Measurements from ENCODE around the gene LINGO1. TPM values are rescaled to one million over a fixed set of nuclear protein-coding genes. Genes with fewer than 3 reads are reported as not detected.

The LINGO1 gene
- total and polyA plus RNA-seq, 2 donors (not counting 1 experiment from before 2014, with no cell fraction given), result not detected

DNA sequence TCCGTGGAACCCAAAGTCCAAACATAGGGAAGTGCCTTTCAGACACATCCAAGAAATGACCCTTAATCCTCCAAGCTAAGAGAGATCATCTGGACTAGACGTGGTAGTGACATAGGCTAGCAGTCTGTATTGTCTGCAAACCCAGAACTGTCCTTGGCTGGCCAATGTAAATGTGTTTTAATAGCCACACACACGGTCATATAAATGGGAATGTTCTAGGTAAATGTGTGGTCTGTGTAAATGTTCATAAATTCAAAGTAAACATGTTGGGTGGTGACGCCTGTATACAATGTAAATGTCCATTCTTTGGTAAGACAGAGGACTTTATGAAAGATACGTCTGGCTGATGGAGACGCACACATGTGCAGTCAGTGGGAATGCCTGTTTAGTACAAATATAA lies 16.3 kb upstream of the LINGO1 start:
- Histone ChIP-seq H3K36me3 (replicated peaks in 1 of 2; ENCODE audit: control extremely low read depth in 1 of 2, control insufficient read depth in 1 of 2, extremely low read depth in 1 of 2, insufficient read depth in 2 of 2, low read length in 1 of 2) (no peaks in the 10 kb centered on the region), H2AFZ (ENCODE audit: insufficient read depth, low read depth, low read length, poor library complexity, severe bottlenecking) (no peak overlapping the region), H3K27me3 (replicated peaks in 1 of 4; ENCODE audit: control extremely low read depth in 1 of 4, control insufficient read depth in 3 of 4, insufficient read depth in 4 of 4, low read length in 3 of 4) (peaks cover 0 to 5% (median 0%) of the 10 kb centered on the region in 4 experiments), H3K79me2 (ENCODE audit: control insufficient read depth, insufficient read depth, low read length) (no peaks in the 10 kb centered on the region), H3K4me1 (ENCODE audit: control insufficient read depth in 2 of 2, insufficient read depth in 2 of 2, low read length in 2 of 2) (no peaks in the 10 kb centered on the region), H3K27ac (ENCODE audit: low read length in 2 of 2) (no peak overlapping the region), H3K9ac (ENCODE audit: low read length) (no peak overlapping the region), H3K9me3 (ENCODE audit: control extremely low read depth in 1 of 3, control insufficient read depth in 2 of 3, insufficient read depth in 1 of 3, low read length in 2 of 3) (peaks cover 0 to 6% (median 0%) of the 10 kb centered on the region in 3 donors), H3K4me3 (ENCODE audit: control extremely low read depth in 1 of 5, extremely low read depth in 1 of 5, insufficient read depth in 1 of 5, low read depth in 2 of 5, low read length in 4 of 5) (no peak overlapping the region), H3K4me2 (replicated peaks; ENCODE audit: low read depth, low read length, poor library complexity, severe bottlenecking) (no peak overlapping the region), H4K20me1 (ENCODE audit: control insufficient read depth, insufficient read depth, low read length, poor library complexity, severe bottlenecking) (no peaks in the 10 kb centered on the region)
- H3K4me1 Mint-ChIP-seq, result no peaks in the 10 kb centered on the region
- no peak for DNase-seq
- peaks cover 18% of the 10 kb centered on the region for H3K27me3 Mint-ChIP-seq
- no peak overlapping the region for H3K4me3 Mint-ChIP-seq
- H3K9me3 Mint-ChIP-seq (ENCODE audit: insufficient read depth), result peaks cover 2% of the 10 kb centered on the region
- CTCF ChIA-PET, result no interaction called here
- intact Hi-C loops (cut with micrococcal nuclease), result no loop called here
- ATAC-seq (ENCODE audit: low read depth), result no peak
- WGBS (ENCODE audit: insufficient coverage), result 97% methylated on average over 6 of the region's 6 CpGs
- TF ChIP-seq EZH2 (IDR thresholded peaks at IDR 0.05; ENCODE audit: borderline replicate concordance, insufficient read depth, low read depth, low read length, poor library complexity, severe bottlenecking), result no peak
- TF ChIP-seq, protein P1, sequence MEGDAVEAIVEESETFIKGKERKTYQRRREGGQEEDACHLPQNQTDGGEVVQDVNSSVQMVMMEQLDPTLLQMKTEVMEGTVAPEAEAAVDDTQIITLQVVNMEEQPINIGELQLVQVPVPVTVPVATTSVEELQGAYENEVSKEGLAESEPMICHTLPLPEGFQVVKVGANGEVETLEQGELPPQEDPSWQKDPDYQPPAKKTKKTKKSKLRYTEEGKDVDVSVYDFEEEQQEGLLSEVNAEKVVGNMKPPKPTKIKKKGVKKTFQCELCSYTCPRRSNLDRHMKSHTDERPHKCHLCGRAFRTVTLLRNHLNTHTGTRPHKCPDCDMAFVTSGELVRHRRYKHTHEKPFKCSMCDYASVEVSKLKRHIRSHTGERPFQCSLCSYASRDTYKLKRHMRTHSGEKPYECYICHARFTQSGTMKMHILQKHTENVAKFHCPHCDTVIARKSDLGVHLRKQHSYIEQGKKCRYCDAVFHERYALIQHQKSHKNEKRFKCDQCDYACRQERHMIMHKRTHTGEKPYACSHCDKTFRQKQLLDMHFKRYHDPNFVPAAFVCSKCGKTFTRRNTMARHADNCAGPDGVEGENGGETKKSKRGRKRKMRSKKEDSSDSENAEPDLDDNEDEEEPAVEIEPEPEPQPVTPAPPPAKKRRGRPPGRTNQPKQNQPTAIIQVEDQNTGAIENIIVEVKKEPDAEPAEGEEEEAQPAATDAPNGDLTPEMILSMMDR (IDR thresholded peaks at IDR 0.05), result no peak
- H3K27ac Mint-ChIP-seq, result no peak overlapping the region
- POLR2A ChIA-PET, result no interaction called here

DNA sequence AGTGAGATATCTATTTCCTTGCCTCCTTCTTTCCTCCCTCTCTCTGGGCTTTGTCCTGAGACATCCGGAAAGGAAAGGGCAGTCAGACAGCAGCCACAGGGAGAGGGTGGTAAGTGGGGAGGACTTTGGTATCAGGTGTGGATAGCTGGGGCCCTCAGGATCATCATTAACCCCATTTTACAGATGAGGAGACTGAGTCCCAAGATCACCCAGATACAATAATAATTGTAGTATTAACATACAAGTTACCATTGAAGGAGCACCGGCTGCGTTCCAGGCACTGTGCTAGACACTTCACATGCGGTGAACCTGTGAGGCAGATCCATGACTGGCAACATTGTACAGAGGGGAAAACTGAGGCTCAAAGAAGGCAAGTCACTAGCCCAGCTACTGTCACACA lies 15.2 kb upstream of the LINGO1 start:
- Histone ChIP-seq H3K4me2 (replicated peaks; ENCODE audit: low read depth, low read length, poor library complexity, severe bottlenecking) (no peak overlapping the region), H2AFZ (ENCODE audit: insufficient read depth, low read depth, low read length, poor library complexity, severe bottlenecking) (no peak overlapping the region), H3K27ac (ENCODE audit: low read length in 2 of 2) (no peak overlapping the region), H3K4me3 (ENCODE audit: control extremely low read depth in 1 of 5, extremely low read depth in 1 of 5, insufficient read depth in 1 of 5, low read depth in 2 of 5, low read length in 4 of 5) (no peak overlapping the region), H3K4me1 (ENCODE audit: control insufficient read depth in 2 of 2, insufficient read depth in 2 of 2, low read length in 2 of 2) (no peaks in the 10 kb centered on the region), H3K79me2 (ENCODE audit: control insufficient read depth, insufficient read depth, low read length) (no peaks in the 10 kb centered on the region), H3K9me3 (ENCODE audit: control extremely low read depth in 1 of 3, control insufficient read depth in 2 of 3, insufficient read depth in 1 of 3, low read length in 2 of 3) (no peaks in the 10 kb centered on the region), H3K36me3 (replicated peaks in 1 of 2; ENCODE audit: control extremely low read depth in 1 of 2, control insufficient read depth in 1 of 2, extremely low read depth in 1 of 2, insufficient read depth in 2 of 2, low read length in 1 of 2) (no peaks in the 10 kb centered on the region), H4K20me1 (ENCODE audit: control insufficient read depth, insufficient read depth, low read length, poor library complexity, severe bottlenecking) (no peaks in the 10 kb centered on the region), H3K9ac (ENCODE audit: low read length) (no peak overlapping the region), H3K27me3 (replicated peaks in 1 of 4; ENCODE audit: control extremely low read depth in 1 of 4, control insufficient read depth in 3 of 4, insufficient read depth in 4 of 4, low read length in 3 of 4) (peaks cover 0 to 2% (median 0%) of the 10 kb centered on the region in 4 experiments)
- CTCF ChIA-PET, result no interaction called here
- Mint-ChIP-seq H3K27ac (no peak overlapping the region), H3K4me1 (no peaks in the 10 kb centered on the region), H3K4me3 (no peak overlapping the region), H3K27me3 (peaks cover 11% of the 10 kb centered on the region), H3K9me3 (ENCODE audit: insufficient read depth) (no peaks in the 10 kb centered on the region)
- DNase-seq (no peak), ATAC-seq (ENCODE audit: low read depth) (no peak)
- 96% methylated on average over 3 of the region's 4 CpGs for WGBS (ENCODE audit: insufficient coverage)
- TF ChIP-seq, protein P1 (IDR thresholded peaks at IDR 0.05), result no peak
- no peak for TF ChIP-seq EZH2 (IDR thresholded peaks at IDR 0.05; ENCODE audit: borderline replicate concordance, insufficient read depth, low read depth, low read length, poor library complexity, severe bottlenecking)
- POLR2A ChIA-PET, result no interaction called here
- intact Hi-C loops (cut with micrococcal nuclease), result no loop called here

Measured in B cell (primary cell).